ENCODE measurements around the gene MICAL2.

GRCh38 chr11:12239804-12240371 is 129.5 kb downstream of the MICAL2 start:
- TF ChIP-seq CTCF (IDR thresholded peaks at IDR 0.05) = no peak
- no peak for TF ChIP-seq POLR2A (IDR thresholded peaks at IDR 0.05)
